Esophagus muscularis mucosa (tissue), 4 donors: Measurements from ENCODE around the gene CCDC40.
A peak's percentile ranks its signal among the peaks of the same experiment; 100 is the strongest.

Experiments
- CTCF ChIP-seq, 3 experiments: fragments of 200-600 bp in 2 of 3; fragments of 450-650 bp in 1 of 3; sonication (generic) in 2 of 3; IDR thresholded peaks; one replicate each; pipeline ENCODE4 v1.5.1; 2017 to 2019; ENCODE audit warnings: antibody characterized with exemption in 3 of 3, mild to moderate bottlenecking in 2 of 3, moderate library complexity in 1 of 3
- EP300 ChIP-seq: sonication (generic); formaldehyde crosslinking; IDR thresholded peaks from one replicate; pipeline ENCODE4 v1.6.1; 2017; ENCODE audit warnings: antibody characterized with exemption
- POLR2A ChIP-seq: fragments of 450-650 bp; IDR thresholded peaks from one replicate; pipeline ENCODE4 v1.6.1; 2017; ENCODE audit warnings: antibody characterized with exemption, moderate library complexity, mild to moderate bottlenecking, low read depth
- POLR2AphosphoS5 ChIP-seq, 2 donors: sonication (generic); formaldehyde crosslinking; IDR thresholded peaks; one replicate each; pipeline ENCODE4 v1.6.1; 2017; ENCODE audit warnings: antibody characterized with exemption in 2 of 2

- TF ChIP-seq EP300 = no peak
- peak in 2 of 3 experiments; percentile 95 to 97 for TF ChIP-seq CTCF (IDR thresholded peaks at IDR 0.05)
- peak in 1 of 2 donors; percentile 6 for TF ChIP-seq POLR2AphosphoS5 (IDR thresholded peaks at IDR 0.05)
- no peak for TF ChIP-seq POLR2A
Measured at GRCh38 chr17:80005360-80006338, 30.8 kb upstream of the CCDC40 start.
